Measurements from ENCODE around the gene ZNF592. TPM values are rescaled to one million over a fixed set of nuclear protein-coding genes. Genes with fewer than 3 reads are reported as not detected.
A peak's percentile ranks its signal among the peaks of the same experiment; 100 is the strongest.

Gene ZNF592
- total and polyA plus RNA-seq, 9 of the 15 experiments (the other 6 are each of a cell fraction or from before 2014, with no cell fraction given): 0.88 to 23.8 (median 7.4) TPM

GRCh38 chr15:84847382-84847781, 99.0 kb downstream of the ZNF592 start (continued):
- TF ChIP-seq CBX3 (IDR thresholded peaks at IDR 0.05; ENCODE audit: borderline replicate concordance in 1 of 2, low read length in 2 of 2): peak in 1 of 2 experiments; percentile 78; a peak in 2 of 3 replicates
- no peak for TF ChIP-seq ZNF165 (CRISPR knock-in tag; IDR thresholded peaks at IDR 0.05; ENCODE audit: borderline replicate concordance)
- TF ChIP-seq ZNF511 (CRISPR knock-in tag; IDR thresholded peaks at IDR 0.05): no peak
- TF ChIP-seq FOXM1 (IDR thresholded peaks at IDR 0.05; ENCODE audit: low read depth): no peak
- no peak for TF ChIP-seq FOXM1 (CRISPR knock-in tag; IDR thresholded peaks at IDR 0.05; ENCODE audit: low read depth)
- TF ChIP-seq ZNF384 (IDR thresholded peaks at IDR 0.05; ENCODE audit: low read depth, low read length): peak; percentile 48; the same call in 1 of the 2 replicates
- TF ChIP-seq PHB2 (IDR thresholded peaks at IDR 0.05; ENCODE audit: low read depth): no peak
- TF ChIP-seq ZNF24 (IDR thresholded peaks at IDR 0.05): 0 out of 2 replicates have a peak, but pooled peaks have one; percentile 8
- TF ChIP-seq RNF2 (IDR thresholded peaks at IDR 0.05): no peak

- H3K9ac ChIP-seq (ENCODE audit: insufficient read depth in 1 of 2, low read depth in 2 of 2, low read length in 2 of 2): no peak overlapping the region
- CTCF ChIA-PET (ENCODE audit: low intra/inter-chr PET ratio): no interaction called here
- H3K9me1 ChIP-seq (ENCODE audit: control insufficient read depth, insufficient read depth, low read length): no peaks in the 10 kb centered on the region
- TF ChIP-seq MECOM (CRISPR knock-in tag; IDR thresholded peaks at IDR 0.05) (no peak), ZBTB43 (CRISPR knock-in tag; IDR thresholded peaks at IDR 0.05) (no peak), TAF15 (IDR thresholded peaks at IDR 0.05; ENCODE audit: low read depth, low read length) (no peak), ZEB2 (IDR thresholded peaks at IDR 0.05) (no peak), E2F6 (IDR thresholded peaks at IDR 0.05; ENCODE audit: borderline replicate concordance in 1 of 2, extremely low read depth in 1 of 2, insufficient read depth in 1 of 2, insufficient read length in 1 of 2, low read depth in 1 of 2, low read length in 1 of 2, poor library complexity in 1 of 2, severe bottlenecking in 1 of 2) (no peak), ZNF121 (CRISPR knock-in tag; conservative IDR thresholded peaks at IDR 0.05) (no peak)
- intact Hi-C loops (cut with micrococcal nuclease): no loop called here
- POLR2A ChIA-PET: interaction anchor here (0.8 to 1.4 kb wide), 4 partner anchors 10 to 24 kb away, joined by 3 to 5 read pairs (median 3); no protein-coding TSS in a partner anchor
- H2AFZ ChIP-seq (ENCODE audit: low read depth, low read length): no peak overlapping the region
- no peaks in the 10 kb centered on the region for H4K20me1 ChIP-seq (replicated peaks; ENCODE audit: control insufficient read depth, insufficient read depth, low read length)
- peak; percentile 55 for FAIRE-seq
- ATAC-seq: no peak
- peaks cover 0 to 3% of the 10 kb centered on the region in 2 experiments; a peak in 2 of 5 replicates for H3K4me1 ChIP-seq (replicated peaks in 1 of 2; ENCODE audit: control insufficient read depth in 2 of 2, insufficient read depth in 2 of 2, low read length in 2 of 2)
- BruUV-seq (replicated peaks): no TSS peak
- H3K27ac ChIP-seq (ENCODE audit: extremely low read depth, low read depth, low read length): no peak overlapping the region
- peaks cover under 1% of the 10 kb centered on the region; the same call in 1 of the 2 replicates for H3K9me3 ChIP-seq (replicated peaks; ENCODE audit: control insufficient read depth, insufficient read depth, low read depth, low read length)
- H3K4me3 ChIP-seq: no peak overlapping the region
- no peaks in the 10 kb centered on the region for H3K36me3 ChIP-seq (ENCODE audit: control insufficient read depth, insufficient read depth, low read length)
- no peak for DNase-seq (ENCODE audit: extremely low read depth in 1 of 4, low spot score in 3 of 4)
- in situ Hi-C loops (cut with MboI): no loop called here
- H3K4me2 ChIP-seq (ENCODE audit: insufficient read depth, low read length): no peak overlapping the region
- WGBS (ENCODE audit: insufficient coverage, low coverage, missing lambda C conversion rate): 19% methylated on average over 5 of the region's 5 CpGs
- peaks cover 0 to 9% of the 10 kb centered on the region in 2 experiments; a peak in 2 of 5 replicates for H3K27me3 ChIP-seq (ENCODE audit: control insufficient read depth in 2 of 2, insufficient read depth in 2 of 2, low read length in 2 of 2)
- H3K79me2 ChIP-seq (ENCODE audit: control insufficient read depth, insufficient read depth, low read length): no peaks in the 10 kb centered on the region
Observed at GRCh38 chr15:84852212-84852611, 103.8 kb downstream of the ZNF592 start.

Data from K562 (cell line).